Tibial nerve (tissue), 4 donors: ENCODE measurements around the gene SPRED3.

Source experiments
- EP300 ChIP-seq, 2 donors: sonication (generic); formaldehyde crosslinking; IDR thresholded peaks; one replicate each; pipeline ENCODE4 v1.6.1; 2017; ENCODE audit warnings: antibody characterized with exemption in 2 of 2, mild to moderate bottlenecking in 1 of 2
- POLR2A ChIP-seq, 2 donors: fragments of 450-650 bp; IDR thresholded peaks; one replicate each; pipeline ENCODE4 v1.6.1; 2017; ENCODE audit warnings: antibody characterized with exemption in 2 of 2, mild to moderate bottlenecking in 2 of 2, moderate library complexity in 2 of 2
- TF ChIP-seq, protein P1 (sequence below), 5 experiments: fragments of 200-600 bp in 3 of 5; fragments of 450-650 bp in 2 of 5; sonication (generic) in 3 of 5; IDR thresholded peaks; one replicate each; pipeline ENCODE4 v1.5.1; 2016 to 2019; ENCODE audit warnings: antibody characterized with exemption in 5 of 5, mild to moderate bottlenecking in 3 of 5, moderate library complexity in 2 of 5

DNA sequence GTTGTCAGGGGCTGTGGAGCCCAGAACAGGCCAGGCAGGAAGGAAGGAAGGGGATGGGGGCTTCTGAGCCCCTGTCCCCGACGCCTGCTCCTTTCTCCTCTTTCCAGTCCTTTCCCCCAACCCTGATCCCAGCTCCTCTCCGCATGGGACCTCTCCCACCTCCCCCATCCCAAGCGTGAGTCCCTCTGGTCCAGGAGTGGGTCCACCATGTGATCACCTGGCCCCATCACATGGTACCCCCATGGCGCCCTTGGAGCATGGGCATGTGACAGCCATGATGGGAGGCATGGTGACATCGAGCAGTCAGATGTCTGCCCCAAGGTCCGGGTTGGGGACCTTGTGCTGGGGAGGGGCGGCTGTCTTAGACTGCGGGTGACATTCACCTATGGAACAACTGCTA, 54.2 kb downstream of the SPRED3 start:
- TF ChIP-seq, protein P1, sequence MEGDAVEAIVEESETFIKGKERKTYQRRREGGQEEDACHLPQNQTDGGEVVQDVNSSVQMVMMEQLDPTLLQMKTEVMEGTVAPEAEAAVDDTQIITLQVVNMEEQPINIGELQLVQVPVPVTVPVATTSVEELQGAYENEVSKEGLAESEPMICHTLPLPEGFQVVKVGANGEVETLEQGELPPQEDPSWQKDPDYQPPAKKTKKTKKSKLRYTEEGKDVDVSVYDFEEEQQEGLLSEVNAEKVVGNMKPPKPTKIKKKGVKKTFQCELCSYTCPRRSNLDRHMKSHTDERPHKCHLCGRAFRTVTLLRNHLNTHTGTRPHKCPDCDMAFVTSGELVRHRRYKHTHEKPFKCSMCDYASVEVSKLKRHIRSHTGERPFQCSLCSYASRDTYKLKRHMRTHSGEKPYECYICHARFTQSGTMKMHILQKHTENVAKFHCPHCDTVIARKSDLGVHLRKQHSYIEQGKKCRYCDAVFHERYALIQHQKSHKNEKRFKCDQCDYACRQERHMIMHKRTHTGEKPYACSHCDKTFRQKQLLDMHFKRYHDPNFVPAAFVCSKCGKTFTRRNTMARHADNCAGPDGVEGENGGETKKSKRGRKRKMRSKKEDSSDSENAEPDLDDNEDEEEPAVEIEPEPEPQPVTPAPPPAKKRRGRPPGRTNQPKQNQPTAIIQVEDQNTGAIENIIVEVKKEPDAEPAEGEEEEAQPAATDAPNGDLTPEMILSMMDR (IDR thresholded peaks at IDR 0.05) = no peak
- TF ChIP-seq POLR2A (IDR thresholded peaks at IDR 0.05) (no peak), EP300 (IDR thresholded peaks at IDR 0.05) (no peak)
